GM21447 (cell line): ENCODE data around the gene SLC27A2.
"Not testable (repeated sequence)": the region's sequence is repeated elsewhere in the genome, so short reads cannot be mapped to it uniquely, and the experiment has no call there.

Source experiments
- ATAC-seq: cut with Tn5 transposase; IDR thresholded peaks from one replicate; pipeline ENCODE4 v1.9.1; 2021; ENCODE audit not compliant: unreplicated experiment

SLC27A2 gene

DNA sequence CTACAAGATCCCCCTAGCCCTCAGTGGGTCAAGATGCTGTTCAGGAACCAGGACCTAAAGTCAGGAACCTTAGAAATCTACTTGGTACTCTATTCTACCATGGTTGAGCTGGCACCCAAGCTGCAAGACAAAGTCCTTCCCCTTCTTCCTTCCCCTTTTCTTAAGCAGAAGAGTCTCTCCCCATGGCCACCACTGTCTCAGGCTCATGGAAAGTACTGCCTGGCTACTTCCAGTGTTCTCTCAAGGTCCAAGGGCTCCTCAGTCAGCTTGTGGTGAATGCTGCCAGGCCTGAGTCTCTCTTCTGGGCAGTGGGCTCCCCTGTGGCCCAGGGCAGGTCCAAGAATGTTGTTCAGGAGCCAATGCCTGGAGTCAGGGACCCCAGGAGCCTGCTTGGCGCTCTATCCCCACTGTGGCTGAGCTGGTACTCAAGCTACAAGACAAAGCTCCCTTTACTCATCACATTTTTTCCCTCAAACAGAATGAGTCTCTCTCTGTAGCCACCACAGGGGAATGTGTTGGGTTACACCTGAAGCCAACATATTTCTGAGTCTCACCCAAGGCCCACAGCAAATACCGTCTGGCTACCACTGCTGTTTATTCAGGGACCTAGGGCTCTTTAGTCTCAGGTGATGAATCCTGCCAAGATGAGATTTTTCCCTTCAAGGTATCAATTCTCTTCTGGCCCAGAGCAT lies 18.1 kb upstream of the SLC27A2 start:
- no peak for ATAC-seq

DNA sequence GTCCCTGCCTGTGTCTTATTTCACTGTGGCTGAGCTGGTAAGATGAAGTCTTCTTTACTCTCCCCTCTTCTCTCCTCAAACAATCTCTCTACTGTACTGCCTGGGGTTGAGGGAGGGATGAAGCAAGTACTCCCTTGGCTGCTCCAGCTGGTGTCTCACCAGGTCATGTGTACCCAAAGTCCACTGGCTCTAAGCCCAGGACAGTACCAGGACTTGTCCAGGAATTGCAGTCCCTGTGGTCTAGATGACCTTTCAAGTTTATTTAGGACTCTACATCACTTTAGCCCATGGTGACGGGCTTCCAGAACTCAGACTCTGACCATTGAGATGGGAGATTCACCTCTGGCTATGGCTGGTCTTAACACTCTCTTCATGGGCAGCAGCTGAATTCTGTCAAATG lies 17.5 kb upstream of the SLC27A2 start:
- ATAC-seq, result no peak

DNA sequence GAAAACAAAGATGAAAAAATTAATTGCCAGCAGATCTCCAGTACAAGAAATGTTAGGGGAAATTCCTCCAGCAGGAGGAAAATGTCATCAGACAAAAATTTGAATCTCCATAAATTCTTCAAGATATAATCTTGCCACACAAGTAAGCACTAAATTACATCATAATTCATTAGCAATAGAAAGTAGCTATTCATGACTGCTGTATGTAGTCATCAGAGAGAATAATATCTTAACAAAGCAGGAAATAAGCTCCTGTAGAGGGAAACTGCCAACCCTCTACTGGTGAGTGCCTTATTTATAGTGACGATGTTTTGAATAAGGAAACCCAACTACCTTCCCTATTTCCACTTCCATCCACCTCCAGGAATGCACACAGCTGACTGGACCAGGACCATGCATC lies 15.8 kb upstream of the SLC27A2 start:
- no peak for ATAC-seq

DNA sequence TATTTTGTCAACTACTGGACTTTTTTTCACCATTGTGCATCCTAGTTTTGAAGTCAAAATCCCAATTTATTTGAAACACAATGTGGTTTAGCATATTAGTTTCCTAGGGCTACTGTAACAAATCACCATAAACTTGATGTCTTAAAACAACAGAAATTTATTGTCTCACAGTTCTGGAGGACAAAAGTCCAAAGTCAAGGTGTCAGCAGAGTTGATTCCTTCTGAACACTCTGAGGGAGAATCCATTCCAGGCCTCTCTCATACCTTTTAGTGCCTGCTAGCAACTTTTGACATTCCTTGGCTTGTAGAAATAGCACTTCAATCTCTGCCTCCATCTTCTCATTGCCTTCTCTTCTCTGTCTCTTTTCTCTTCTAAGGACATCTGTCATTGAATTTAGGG lies 14.9 kb upstream of the SLC27A2 start:
- ATAC-seq, result no peak

DNA sequence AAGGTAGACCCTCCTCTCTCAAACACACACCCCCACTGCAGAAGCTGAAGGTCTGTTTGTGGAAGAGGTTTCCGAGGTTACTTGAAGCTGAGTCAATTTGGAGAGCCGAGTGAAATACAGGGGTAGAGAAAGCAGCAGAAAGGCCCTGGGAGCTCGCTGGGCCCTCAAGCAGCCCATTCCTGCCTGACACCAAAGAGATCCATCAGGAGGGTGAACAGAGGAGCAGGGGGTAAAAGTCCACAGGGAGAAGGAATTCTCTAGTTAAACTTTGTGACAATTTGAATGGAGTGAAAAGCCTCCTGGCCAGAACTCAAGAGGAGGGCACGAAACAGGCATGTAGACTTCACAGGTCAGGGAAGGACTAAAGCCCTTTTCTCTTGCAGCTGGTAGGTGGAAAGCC lies 13.6 kb upstream of the SLC27A2 start:
- no peak for ATAC-seq

DNA sequence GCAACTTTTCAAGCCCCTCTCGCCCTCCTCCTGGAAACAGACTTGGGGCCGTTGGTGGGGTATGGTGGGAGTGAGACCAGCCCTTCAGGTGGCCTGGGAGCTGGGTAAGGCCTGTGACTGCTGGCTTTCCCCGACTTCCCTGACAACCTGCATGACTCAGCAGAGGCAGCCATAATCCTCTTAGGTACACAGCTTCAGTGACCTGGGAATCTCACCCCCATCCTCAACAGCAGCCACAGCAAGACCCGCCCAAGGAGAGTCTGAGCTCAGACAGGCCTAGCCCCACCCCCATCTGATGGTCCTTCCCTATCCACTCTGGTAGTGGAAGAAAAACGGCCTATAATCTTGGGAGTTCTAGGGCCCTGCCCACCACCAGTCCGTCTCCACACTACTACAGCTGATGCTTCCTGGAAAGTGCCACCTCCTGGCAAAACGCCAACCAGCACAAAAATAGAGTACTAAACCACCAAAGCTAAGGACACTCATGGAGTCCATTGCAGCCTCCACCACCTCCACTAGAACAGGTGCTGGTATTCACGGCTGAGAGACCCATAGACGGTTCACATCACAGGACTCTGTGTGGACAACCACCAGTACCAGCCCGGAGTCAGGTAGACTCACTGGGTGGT lies 13.1 kb upstream of the SLC27A2 start:
- no peak for ATAC-seq

DNA sequence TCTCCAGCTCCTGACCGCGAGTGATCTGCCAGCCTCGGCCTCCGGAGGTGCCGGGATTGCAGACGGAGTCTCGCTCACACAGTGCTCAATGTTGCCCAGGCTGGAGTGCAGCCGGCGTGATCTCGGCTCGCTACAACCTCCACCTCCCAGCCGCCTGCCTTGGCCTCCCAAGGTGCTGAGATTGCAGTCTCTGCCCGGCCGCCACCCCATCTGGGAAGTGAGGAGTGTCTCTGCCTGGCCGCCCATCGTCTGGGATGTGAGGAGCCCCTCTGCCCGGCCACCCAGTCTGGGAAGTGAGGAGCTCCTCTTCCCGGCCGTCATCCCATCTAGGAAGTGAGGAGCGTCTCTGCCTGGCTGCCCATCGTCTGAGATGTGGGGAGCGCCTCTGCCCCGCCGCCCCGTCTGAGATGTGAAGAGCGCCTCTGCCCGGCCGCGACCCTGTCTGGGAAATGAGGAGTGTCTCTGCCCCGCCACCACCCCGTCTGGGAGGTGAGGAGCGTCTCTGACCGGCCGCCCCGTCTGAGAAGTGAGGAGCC lies 9.6 kb upstream of the SLC27A2 start:
- not testable (repeated sequence) for ATAC-seq

DNA sequence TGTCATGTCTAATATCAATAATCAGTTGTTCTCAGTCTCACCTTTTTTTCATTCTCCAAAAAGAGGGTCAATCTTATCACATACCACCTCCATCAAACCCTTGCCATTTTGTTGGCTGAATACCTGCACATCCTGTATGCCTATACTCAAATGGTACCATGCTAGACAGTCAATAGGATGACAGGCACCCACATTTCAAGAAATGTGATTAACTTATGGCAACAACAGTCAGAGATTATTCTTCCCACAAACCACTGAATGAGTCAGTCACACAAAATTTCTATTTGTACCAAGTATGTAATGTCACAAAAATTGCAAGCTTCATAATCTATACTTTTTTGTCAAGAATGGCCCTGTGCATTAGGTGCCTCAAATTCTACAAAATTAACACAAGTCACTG lies 5.1 kb upstream of the SLC27A2 start:
- no peak for ATAC-seq

DNA sequence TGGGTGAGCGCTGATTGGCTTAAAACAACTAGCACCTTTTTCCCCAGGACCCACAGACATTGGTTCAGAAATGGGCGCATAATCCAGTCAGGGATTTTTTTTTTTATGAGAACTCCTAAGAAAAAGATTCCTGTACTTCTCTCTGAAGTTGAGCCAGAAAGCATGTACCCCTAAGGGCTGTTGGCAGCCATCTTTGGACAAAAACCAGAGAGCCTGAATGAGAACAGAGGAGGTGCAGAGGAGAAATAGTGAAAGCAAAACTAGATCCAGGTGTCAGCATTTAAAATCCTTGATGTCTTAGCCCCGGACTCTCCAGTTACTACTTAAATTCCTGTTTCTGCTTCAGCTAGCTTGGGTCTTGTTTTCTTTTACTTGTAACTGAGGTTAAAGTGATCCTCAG lies 1.9 kb upstream of the SLC27A2 start:
- no peak for ATAC-seq

DNA sequence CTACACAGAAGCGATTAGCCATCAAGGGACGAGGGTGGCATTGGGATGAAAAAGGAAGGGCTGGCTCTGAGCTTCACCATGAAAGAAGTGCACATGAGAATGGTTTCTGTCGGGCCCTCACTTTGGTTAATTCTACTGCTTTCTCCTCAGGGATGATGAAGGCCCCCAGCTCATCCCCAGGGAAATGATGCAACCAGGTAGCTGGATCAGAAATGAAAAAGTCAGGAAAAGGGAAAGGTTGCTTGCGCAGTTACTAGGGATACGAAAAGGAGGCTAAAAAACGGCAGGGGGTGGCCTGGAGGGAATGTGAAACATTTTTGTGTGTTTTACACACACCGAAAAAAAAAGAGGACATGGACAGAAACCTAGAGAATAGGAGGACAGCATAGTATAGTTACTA lies 1.4 kb upstream of the SLC27A2 start:
- no peak for ATAC-seq

DNA sequence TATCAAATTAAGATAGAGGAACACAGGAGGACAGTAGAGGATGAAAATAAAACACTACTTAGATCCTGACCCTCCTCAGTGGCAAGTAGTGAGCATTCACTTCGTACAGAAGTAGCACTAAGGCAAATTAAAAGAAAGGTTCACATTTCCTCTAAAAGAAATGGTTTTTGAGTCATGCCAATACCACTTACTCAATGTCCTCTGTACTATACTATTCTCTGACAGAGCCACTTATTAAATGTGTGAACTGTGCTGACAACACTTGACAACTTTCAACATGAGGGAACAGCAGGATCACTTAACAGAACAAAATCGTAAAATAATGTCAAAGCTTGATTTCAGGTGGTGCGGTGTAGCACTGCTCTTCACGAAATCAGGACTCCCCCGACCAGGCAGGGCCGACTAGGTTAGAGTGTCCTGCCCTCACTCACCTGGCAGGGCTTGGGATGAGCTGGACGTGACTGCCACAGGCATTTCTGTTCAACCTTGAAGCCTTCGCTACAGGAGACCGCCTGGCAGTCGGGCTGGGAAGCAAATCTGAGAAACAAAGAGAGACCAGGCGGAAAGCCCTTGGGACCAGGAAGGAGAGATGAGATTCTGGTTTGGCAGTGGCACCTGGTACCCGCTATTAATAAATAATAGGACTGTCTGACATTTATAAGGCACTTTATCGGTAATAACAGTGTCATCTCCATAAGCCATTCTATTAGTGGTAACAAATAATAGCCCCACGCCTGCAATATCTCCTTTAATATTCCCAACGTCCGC lies 611 bp upstream of the SLC27A2 start:
- no peak for ATAC-seq

DNA sequence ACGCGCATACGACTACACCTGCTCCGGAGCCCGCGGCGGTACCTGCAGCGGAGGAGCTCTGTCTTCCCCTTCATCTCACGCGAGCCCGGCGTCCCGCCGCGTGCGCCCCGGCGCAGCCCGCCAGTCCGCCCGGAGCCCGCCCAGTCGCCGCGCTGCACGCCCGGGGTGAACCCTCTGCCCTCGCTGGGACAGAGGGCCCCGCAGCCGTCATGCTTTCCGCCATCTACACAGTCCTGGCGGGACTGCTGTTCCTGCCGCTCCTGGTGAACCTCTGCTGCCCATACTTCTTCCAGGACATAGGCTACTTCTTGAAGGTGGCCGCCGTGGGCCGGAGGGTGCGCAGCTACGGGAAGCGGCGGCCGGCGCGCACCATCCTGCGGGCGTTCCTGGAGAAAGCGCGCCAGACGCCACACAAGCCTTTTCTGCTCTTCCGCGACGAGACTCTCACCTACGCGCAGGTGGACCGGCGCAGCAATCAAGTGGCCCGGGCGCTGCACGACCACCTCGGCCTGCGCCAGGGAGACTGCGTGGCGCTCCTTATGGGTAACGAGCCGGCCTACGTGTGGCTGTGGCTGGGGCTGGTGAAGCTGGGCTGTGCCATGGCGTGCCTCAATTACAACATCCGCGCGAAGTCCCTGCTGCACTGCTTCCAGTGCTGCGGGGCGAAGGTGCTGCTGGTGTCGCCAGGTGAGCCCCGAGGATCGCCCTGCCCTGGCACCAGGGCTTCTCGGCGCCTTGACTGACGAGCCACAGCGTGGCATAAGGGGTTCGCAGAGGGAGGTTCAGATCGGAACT lies 420 bp downstream of the SLC27A2 start:
- no peak for ATAC-seq

DNA sequence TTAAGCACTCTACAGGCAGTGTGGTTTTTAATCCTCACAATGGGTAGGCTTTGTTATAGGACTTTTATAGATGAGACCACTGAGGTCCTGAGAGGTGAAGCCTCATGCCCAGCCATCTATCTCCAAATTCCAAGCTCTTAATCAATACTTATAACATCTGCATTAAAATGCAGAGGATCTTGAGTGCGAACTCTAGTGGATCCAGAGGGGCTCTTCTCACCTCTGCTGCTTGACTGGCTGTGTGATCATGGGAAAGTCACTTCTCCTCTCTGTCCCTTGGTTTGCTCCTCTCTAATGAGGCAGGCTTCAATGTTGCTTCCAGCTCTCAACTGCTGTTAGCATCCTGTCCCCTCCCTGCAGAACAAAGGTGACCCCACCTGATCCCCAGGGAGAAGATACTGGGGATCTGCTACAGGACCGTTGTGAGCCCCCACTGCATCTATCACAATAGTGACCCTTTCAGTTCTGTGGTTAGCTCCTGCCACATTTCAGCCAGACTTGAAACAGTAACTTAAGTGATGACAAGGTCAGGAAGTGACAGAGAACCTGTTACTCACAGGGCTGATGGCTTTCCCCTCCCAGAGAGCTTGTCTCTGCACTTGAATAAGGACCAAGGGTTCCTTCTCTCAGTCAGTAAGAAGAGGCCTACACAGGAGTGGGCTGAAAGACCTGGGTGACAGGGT lies 1.3 kb downstream of the SLC27A2 start:
- ATAC-seq, result peak; percentile 66

DNA sequence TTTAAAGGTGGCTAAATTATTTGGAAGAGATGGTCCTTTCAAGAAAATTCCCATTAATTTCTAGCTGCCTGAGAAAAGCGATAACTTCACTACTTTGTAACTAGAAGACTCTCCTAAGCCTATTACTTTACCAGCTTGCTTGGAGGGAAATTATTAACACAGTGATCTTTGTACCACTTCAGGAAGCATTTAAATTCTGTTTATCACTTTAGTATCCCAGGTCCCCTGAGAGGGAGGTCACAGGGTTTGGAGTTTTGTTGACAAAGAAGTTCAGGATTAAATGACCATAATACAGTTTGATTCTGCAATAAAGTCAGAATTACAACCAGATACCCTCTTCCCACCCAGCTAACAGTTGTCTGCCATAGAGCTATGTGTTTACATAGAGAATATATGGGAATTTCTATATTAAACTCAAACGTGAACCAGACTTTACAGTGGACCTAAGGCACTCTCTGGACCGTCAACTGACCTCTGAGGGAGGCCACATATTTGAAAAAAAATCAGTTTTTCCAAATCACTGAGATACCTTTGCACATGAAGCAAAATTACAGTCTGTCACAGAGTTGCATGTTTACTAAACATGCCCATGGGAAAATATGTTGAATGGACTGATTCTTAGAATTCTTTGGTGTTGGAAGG lies 3.0 kb downstream of the SLC27A2 start:
- no peak for ATAC-seq

DNA sequence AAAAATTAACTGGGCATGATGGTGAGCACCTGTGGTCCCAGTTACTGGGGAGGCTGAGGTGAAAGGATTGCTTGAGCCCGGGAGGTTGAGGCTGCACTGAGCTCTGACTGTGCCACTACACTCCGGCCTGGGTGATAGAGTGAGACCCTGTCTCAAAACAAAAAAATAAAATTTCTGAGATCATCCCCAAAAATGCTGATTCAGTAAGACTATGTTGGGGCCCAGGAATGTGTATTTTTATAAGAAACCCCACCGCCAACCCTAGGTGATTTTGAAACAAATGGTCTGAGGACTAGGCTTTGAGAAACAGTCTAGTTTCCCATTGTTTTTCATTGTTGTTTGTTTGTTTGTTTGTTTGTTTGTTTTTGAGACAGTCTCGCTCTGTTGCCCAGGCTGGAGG lies 4.1 kb downstream of the SLC27A2 start:
- ATAC-seq, result no peak

DNA sequence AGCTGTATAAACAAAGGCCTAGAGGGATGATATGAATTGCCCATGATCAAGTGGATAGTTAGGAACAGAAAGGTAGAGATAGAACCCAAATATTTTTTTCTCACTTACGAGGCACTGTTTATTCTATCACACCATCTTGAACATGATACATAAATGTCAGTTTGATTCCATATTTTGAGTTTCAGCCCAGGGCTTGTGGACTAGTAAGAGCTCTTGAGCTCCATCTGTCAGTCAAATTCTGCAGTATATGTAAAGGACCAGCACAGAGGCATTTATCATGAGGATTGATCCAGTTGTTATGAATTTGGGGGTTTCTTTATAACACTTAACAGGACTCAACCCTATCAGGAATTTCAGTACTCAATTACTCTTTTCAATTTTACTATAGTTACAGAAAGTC lies 4.8 kb downstream of the SLC27A2 start:
- ATAC-seq, result no peak

DNA sequence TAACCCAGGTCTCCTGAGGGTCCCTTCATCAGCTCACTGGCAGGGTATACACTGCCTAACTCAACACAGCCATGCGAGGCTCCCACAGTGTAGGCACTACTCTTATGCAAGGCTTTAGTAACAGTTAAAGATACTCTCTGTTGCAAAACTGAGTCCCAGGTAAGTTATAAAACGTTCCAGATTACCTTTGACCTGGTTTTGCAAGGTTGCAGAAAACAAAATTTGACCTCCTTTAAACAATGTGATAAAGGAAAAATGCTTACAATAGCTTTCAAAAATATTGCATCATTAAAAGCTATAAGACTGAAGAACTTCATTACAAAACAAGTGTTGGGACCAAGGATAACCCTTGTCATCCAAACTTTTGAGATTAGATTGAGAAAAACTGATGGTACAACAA lies 5.5 kb downstream of the SLC27A2 start:
- no peak for ATAC-seq

DNA sequence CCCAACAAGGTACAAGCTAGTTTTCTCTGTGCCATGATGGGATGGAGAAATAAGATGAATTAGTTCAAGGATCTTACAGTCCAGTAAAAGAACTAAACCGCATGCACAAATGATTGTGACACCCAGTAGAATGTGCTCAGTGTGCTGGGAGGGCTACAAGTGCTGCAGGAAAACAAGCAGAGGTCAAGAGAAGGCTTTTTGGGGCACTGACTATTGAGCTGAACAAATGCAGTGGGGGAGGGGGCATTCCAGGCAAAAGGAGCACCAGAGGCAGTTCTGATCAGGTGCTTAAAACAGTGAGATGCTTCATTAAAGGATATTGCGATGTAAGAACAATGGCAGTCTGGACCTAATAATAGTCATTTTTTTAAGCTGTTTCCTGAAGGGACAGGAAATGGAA lies 6.0 kb downstream of the SLC27A2 start:
- no peak for ATAC-seq

DNA sequence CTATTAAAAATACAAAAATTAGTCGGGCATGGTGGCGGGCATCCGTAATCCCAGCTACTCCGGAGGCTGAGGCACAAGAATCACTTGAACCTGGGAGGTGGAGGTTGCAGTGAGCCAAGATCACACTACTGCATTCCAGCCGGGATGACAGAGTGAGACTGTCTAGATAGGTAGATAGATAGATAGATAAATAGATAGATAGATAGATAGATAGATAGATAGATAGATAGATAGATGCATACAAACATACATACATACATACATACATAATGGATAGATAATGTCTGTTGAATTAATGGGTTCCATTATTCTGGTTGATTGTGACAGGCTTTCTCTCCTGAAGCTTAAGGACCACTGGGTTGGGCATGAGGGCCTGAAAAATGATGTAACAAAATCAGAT lies 6.8 kb downstream of the SLC27A2 start:
- ATAC-seq, result not testable (repeated sequence)

DNA sequence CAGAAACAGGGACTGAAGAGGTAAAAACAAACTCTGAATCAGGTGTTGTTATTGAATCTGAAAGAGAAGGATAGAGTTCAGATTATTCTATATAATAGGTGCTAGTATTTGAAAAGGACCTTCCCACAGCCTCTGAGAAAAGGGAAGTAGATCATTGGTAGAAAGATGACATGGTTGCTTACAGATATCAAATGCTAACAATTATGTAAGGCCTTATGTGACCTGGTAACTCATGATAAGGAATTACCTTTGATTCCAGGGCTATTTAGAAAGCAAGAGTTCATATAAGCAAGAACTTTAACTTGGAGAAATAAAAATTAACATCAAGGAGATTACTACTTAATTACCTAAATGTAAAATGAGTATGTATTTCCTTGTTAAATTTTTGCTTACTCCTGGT lies 7.6 kb downstream of the SLC27A2 start:
- no peak for ATAC-seq
